ENCODE results near the gene RAB36. TPM values are rescaled to one million over a fixed set of nuclear protein-coding genes. Genes with fewer than 3 reads are reported as not detected.

The RAB36 gene
- total RNA-seq, 1 experiment from 2014 or later = 1.4 TPM

GRCh38 chr22:23204125-23204488 is 58.8 kb downstream of the RAB36 start:
- Histone ChIP-seq H3K27ac (ENCODE audit: insufficient read length, low read depth, low read length) (no peak overlapping the region), H3T11ph (ENCODE audit: low read length) (no peak overlapping the region), H3K79me2 (ENCODE audit: insufficient read depth, low read length) (peaks cover 34% of the 10 kb centered on the region; the same call in 1 of the 2 replicates), H2BK20ac (ENCODE audit: low read depth, low read length, poor library complexity, severe bottlenecking) (no peak overlapping the region), H4K20me1 (ENCODE audit: control insufficient read depth, insufficient read depth, insufficient read length) (no peaks in the 10 kb centered on the region), H2BK120ac (ENCODE audit: low read depth, low read length, poor library complexity, severe bottlenecking) (no peak overlapping the region), H3K9me3 (ENCODE audit: control insufficient read depth, low read depth, low read length) (no peaks in the 10 kb centered on the region), H3K4ac (ENCODE audit: low read depth, low read length) (no peak overlapping the region), H3K23ac (ENCODE audit: insufficient read length, low read depth, low read length) (no peak overlapping the region), H2BK15ac (ENCODE audit: low read depth, low read length) (no peak overlapping the region), H2BK12ac (ENCODE audit: insufficient read length, low read depth, low read length) (no peak overlapping the region), H3K18ac (ENCODE audit: insufficient read length, low read depth, low read length) (no peak overlapping the region), H3K27me3 (ENCODE audit: insufficient read depth, low read length) (no peaks in the 10 kb centered on the region), H2AK5ac (ENCODE audit: insufficient read length, low read length) (no peak overlapping the region), H4K8ac (replicated peaks; ENCODE audit: insufficient read length, low read depth, low read length) (no peak overlapping the region), H4K91ac (ENCODE audit: insufficient read length, low read depth, low read length) (no peak overlapping the region), H3K14ac (ENCODE audit: insufficient read depth, low read length) (no peak overlapping the region), H3K9ac (ENCODE audit: extremely low read depth, insufficient read length, low read length) (no peak overlapping the region), H3K4me2 (ENCODE audit: insufficient read depth, insufficient read length, low read length) (no peak overlapping the region), H2BK5ac (ENCODE audit: insufficient read length, low read length) (no peak overlapping the region), H3K23me2 (ENCODE audit: insufficient read length, low read depth, low read length, poor library complexity, severe bottlenecking) (no peaks in the 10 kb centered on the region), H2AFZ (ENCODE audit: low read length) (no peak overlapping the region), H3K56ac (ENCODE audit: insufficient read length, low read depth, low read length) (no peak overlapping the region), H3K4me1 (ENCODE audit: insufficient read depth, low read length) (peaks cover 5% of the 10 kb centered on the region; the same call in 1 of the 2 replicates), H3K79me1 (ENCODE audit: insufficient read depth, low read depth, low read length, poor library complexity, severe bottlenecking) (peaks cover 3% of the 10 kb centered on the region), H4K5ac (ENCODE audit: insufficient read length, low read depth, low read length) (no peak overlapping the region)
- Mint-ChIP-seq H3K36me3 (ENCODE audit: insufficient read depth in 1 of 3, low read depth in 3 of 3) (peaks cover 25 to 40% (median 34%) of the 10 kb centered on the region in 3 experiments), H3K4me1 (peaks cover 37 to 46% of the 10 kb centered on the region in 2 experiments), H3K27me3 (ENCODE audit: low read depth) (no peaks in the 10 kb centered on the region), H3K4me3 (no peak overlapping the region), H3K9me3 (no peaks in the 10 kb centered on the region), H3K27ac (peak overlapping the region; percentile 29 to 88 (median 86); a peak in 3 of 7 replicates)
- TF ChIP-seq CTCF (conservative IDR thresholded peaks at IDR 0.05) = no peak
- no CpG with 5 or more reads among the region's 11 CpGs for WGBS (ENCODE audit: extremely low coverage, insufficient read length, low lambda C conversion rate)
- no peak for DNase-seq
